Mucosa of descending colon (tissue), 3 donors: ENCODE data around the gene E2F3. TPM values are rescaled to one million over a fixed set of nuclear protein-coding genes. Genes with fewer than 3 reads are reported as not detected.

Source experiments
- ATAC-seq: fragments of 200-7000 bp; cut with Tn5 transposase; one replicate; pipeline ENCODE4 v1.9.1; 2020; ENCODE audit warnings: mild to moderate bottlenecking, moderate library complexity
- DNase-seq, 3 donors: peaks; one replicate each; pipeline ENCODE4 v3.0.0-alpha.2; 2020
- H3K36me3 ChIP-seq: fragments of 200-600 bp; one replicate; pipeline ENCODE4 v1.8.0; 2021; ENCODE audit warnings: low read depth, mild to moderate bottlenecking
- H3K4me1 ChIP-seq: fragments of 200-600 bp; one replicate; pipeline ENCODE4 v1.8.0; 2021; ENCODE audit warnings: low read depth, mild to moderate bottlenecking
- H3K4me3 ChIP-seq: fragments of 200-600 bp; one replicate; pipeline ENCODE4 v1.8.0; 2021; ENCODE audit warnings: mild to moderate bottlenecking
- H3K9me3 ChIP-seq: fragments of 200-600 bp; one replicate; pipeline ENCODE4 v1.8.0; 2021; ENCODE audit warnings: mild to moderate bottlenecking
- CTCF ChIP-seq: fragments of 200-600 bp; IDR thresholded peaks from one replicate; pipeline ENCODE4 v1.8.0; 2022; ENCODE audit warnings: antibody characterized with exemption, mild to moderate bottlenecking
- intact Hi-C, 2 donors: fragments of 100-400 bp; cut with DNase I in 1 of 2; cut with micrococcal nuclease in 1 of 2; formaldehyde crosslinking; loops; one replicate each; pipeline versions ENCODE4 v1.11.0 to v1.11.1; 2022; cut with DNase I, micrococcal nuclease
- total RNA-seq, 3 donors: library from RNA; stranded (reverse); fragmentation: NEBNext Ultra II Directional in 2 of 3; extraction: Animal tissue kit (Norgen Biotek cat#: 25700) in 2 of 3; gene quantifications; one replicate each; pipeline versions ENCODE4 v1.2.1 to v1.2.4, GENCODE V29; 2021 to 2023
- donor health status: DM: no; HTN: no; CAD: no; lungs with moderate emphysema.
- donor health status: DM: no; HTN: no; CAD: no.
- donor health status: DM: no; HTN: yes; CAD: no.

E2F3 gene
- total RNA-seq, 3 donors from 2014 or later = 7.6 to 10.0 (median 7.9) TPM

DNA sequence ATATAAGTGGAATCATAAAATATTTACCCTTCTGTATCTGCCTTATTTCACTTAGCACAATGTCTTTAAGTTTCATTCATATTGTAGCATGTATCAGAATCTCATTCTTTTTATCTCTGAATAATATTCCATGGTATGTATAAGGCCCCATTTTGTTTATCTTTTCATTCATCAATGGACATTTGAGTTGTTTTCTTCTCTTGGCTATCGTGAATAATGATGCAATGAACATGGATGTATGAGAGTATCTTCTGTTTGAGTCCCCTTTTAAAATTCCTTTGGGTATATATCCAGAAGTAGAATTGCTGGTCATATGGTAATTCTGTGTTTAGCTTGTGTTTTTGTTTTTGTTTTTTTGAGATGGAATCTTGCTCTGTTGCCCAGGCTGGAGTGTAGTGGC, 39.6 kb downstream of the E2F3 start:
- no peaks in the 10 kb centered on the region for H3K4me1 ChIP-seq
- no peak overlapping the region for H3K4me3 ChIP-seq
- DNase-seq (no peak), ATAC-seq (no peak)
- H3K36me3 ChIP-seq = no peaks in the 10 kb centered on the region
- intact Hi-C loops = no loop called here
- no peaks in the 10 kb centered on the region for H3K9me3 ChIP-seq
- no peak for TF ChIP-seq CTCF

GRCh38 chr6:20441921-20442320, 40.2 kb downstream of the E2F3 start:
- ATAC-seq (no peak), DNase-seq (no peak)
- H3K9me3 ChIP-seq = no peaks in the 10 kb centered on the region
- H3K4me3 ChIP-seq = no peak overlapping the region
- intact Hi-C loops = no loop called here
- H3K36me3 ChIP-seq = no peaks in the 10 kb centered on the region
- no peaks in the 10 kb centered on the region for H3K4me1 ChIP-seq
- TF ChIP-seq CTCF = no peak

GRCh38 chr6:20444786-20445271, 43.1 kb downstream of the E2F3 start:
- Histone ChIP-seq H3K36me3 (no peaks in the 10 kb centered on the region), H3K4me1 (peaks cover 21% of the 10 kb centered on the region), H3K4me3 (no peak overlapping the region), H3K9me3 (no peaks in the 10 kb centered on the region)
- TF ChIP-seq CTCF = no peak
- DNase-seq = no peak
- intact Hi-C loops = no loop called here
- peak; percentile 17 for ATAC-seq

- intact Hi-C loops = no loop called here
- no peak overlapping the region for H3K4me3 ChIP-seq
- H3K36me3 ChIP-seq = no peaks in the 10 kb centered on the region
- DNase-seq (no peak), ATAC-seq (peak; percentile 22)
- H3K9me3 ChIP-seq = no peaks in the 10 kb centered on the region
- no peak for TF ChIP-seq CTCF
- H3K4me1 ChIP-seq = peaks cover 21% of the 10 kb centered on the region
Measured at GRCh38 chr6:20447157-20447556, 45.5 kb downstream of the E2F3 start.

GRCh38 chr6:20447581-20448132, 46.0 kb downstream of the E2F3 start:
- TF ChIP-seq CTCF = no peak
- intact Hi-C loops = no loop called here
- DNase-seq (no peak), ATAC-seq (peak; percentile 66)
- Histone ChIP-seq H3K36me3 (no peaks in the 10 kb centered on the region), H3K4me1 (peaks cover 21% of the 10 kb centered on the region), H3K4me3 (no peak overlapping the region), H3K9me3 (no peaks in the 10 kb centered on the region)

GRCh38 chr6:20448828-20449227, 47.1 kb downstream of the E2F3 start:
- ATAC-seq (peak; percentile 85), DNase-seq (peak in 1 of 3 donors; percentile 53)
- H3K36me3 ChIP-seq = no peaks in the 10 kb centered on the region

More at GRCh38 chr6:20448828-20449227, 47.1 kb downstream of the E2F3 start:
- no peak for TF ChIP-seq CTCF
- no peak overlapping the region for H3K4me3 ChIP-seq
- intact Hi-C loops = no loop called here
- H3K9me3 ChIP-seq = no peaks in the 10 kb centered on the region
- peaks cover 26% of the 10 kb centered on the region for H3K4me1 ChIP-seq
